GM12878 (cell line): ENCODE results near the gene CWC25. TPM values are rescaled to one million over a fixed set of nuclear protein-coding genes. Genes with fewer than 3 reads are reported as not detected.

Experiments
- ATF7 ChIP-seq: fragments of 450-650 bp; IDR thresholded peaks from 2 replicates; pipeline ENCODE4 v1.6.1; 2016; ENCODE audit warnings: low read depth, mild to moderate bottlenecking
- BRCA1 ChIP-seq: IDR thresholded peaks from 2 replicates; pipeline ENCODE4 v1.6.1; 2011; ENCODE audit warnings: low read depth, low read length, improper control_type of control experiment
- CBFB ChIP-seq: IDR thresholded peaks from 2 replicates; pipeline ENCODE4 v1.6.1; 2016; ENCODE audit warnings: antibody characterized with exemption, low read depth
- CBX5 ChIP-seq: sonication (generic); IDR thresholded peaks from 2 replicates; pipeline ENCODE4 v1.6.1; 2016; ENCODE audit warnings: low read depth, moderate library complexity, mild to moderate bottlenecking, inconsistent platforms
- ETV6 ChIP-seq, 2 experiments: fragments of 450-650 bp in 1 of 2; IDR thresholded peaks in 1 of 2; conservative IDR thresholded peaks in 1 of 2; 2 replicates each; pipeline ENCODE4 v1.6.1; 2014; ENCODE audit warnings: antibody characterized with exemption in 1 of 2, borderline replicate concordance in 1 of 2, low read depth in 1 of 2, mild to moderate bottlenecking in 1 of 2, moderate library complexity in 1 of 2
- EZH2 ChIP-seq: IDR thresholded peaks from 2 replicates; pipeline ENCODE4 v1.6.1; 2012; ENCODE audit warnings: low read depth, mild to moderate bottlenecking, control low read depth, inconsistent platforms, low read length, borderline replicate concordance; ENCODE audit not compliant: control insufficient read depth
- IKZF1 ChIP-seq: fragments of 450-650 bp; conservative IDR thresholded peaks from 2 replicates; pipeline ENCODE4 v1.6.1; 2017; ENCODE audit warnings: antibody characterized with exemption, mild to moderate bottlenecking
- JUNB ChIP-seq: IDR thresholded peaks from 2 replicates; pipeline ENCODE4 v1.6.1; 2016; ENCODE audit warnings: antibody characterized with exemption, mild to moderate bottlenecking
- KAT2A ChIP-seq: conservative IDR thresholded peaks from 2 replicates; pipeline ENCODE4 v1.6.1; 2011; ENCODE audit warnings: low read depth, low read length; ENCODE audit not compliant: control insufficient read depth
- KDM1A ChIP-seq: fragments of 200-600 bp; sonication (generic); IDR thresholded peaks from 2 replicates; pipeline ENCODE4 v1.6.1; 2016; ENCODE audit warnings: borderline replicate concordance
- MTA2 ChIP-seq: fragments of 450-650 bp; IDR thresholded peaks from 2 replicates; pipeline ENCODE4 v1.6.1; 2016; ENCODE audit warnings: low read depth, mild to moderate bottlenecking, moderate library complexity
- MYB ChIP-seq: fragments of 150-350 bp; IDR thresholded peaks from 2 replicates; pipeline ENCODE4 v1.6.1; 2014; ENCODE audit warnings: mild to moderate bottlenecking, low read depth, low read length, borderline replicate concordance
- NR2C2 ChIP-seq: IDR thresholded peaks from 2 replicates; pipeline ENCODE4 v1.6.1; 2011; ENCODE audit warnings: borderline replicate concordance, low read depth; ENCODE audit not compliant: control insufficient read depth, insufficient read length
- PML ChIP-seq: IDR thresholded peaks from 2 replicates; pipeline ENCODE4 v1.6.1; 2012; ENCODE audit warnings: low read length, inconsistent platforms
- RAD21 ChIP-seq: IDR thresholded peaks from 2 replicates; pipeline ENCODE4 v1.6.1; 2011; ENCODE audit warnings: mild to moderate bottlenecking, low read depth, low read length, moderate library complexity; ENCODE audit not compliant: insufficient read depth
- SMC3 ChIP-seq: IDR thresholded peaks from 2 replicates; pipeline ENCODE4 v1.6.1; 2011; ENCODE audit warnings: low read length, improper control_type of control experiment, borderline replicate concordance
- SRF ChIP-seq, 2 experiments: IDR thresholded peaks; 2 replicates each; pipeline ENCODE4 v1.6.1; 2011; ENCODE audit warnings: low read depth in 2 of 2, low read length in 2 of 2, mild to moderate bottlenecking in 1 of 2, moderate library complexity in 1 of 2
- TARDBP ChIP-seq: IDR thresholded peaks from 2 replicates; pipeline ENCODE4 v1.6.1; 2016; ENCODE audit warnings: borderline replicate concordance
- TCF12 ChIP-seq: IDR thresholded peaks from 2 replicates; pipeline ENCODE4 v1.6.1; 2011; ENCODE audit warnings: low read depth, mild to moderate bottlenecking, low read length
- TCF7 ChIP-seq: IDR thresholded peaks from 2 replicates; pipeline ENCODE4 v1.6.1; 2014; ENCODE audit warnings: antibody characterized with exemption, borderline replicate concordance
- ZNF207 ChIP-seq: fragments of 450-650 bp; IDR thresholded peaks from 2 replicates; pipeline ENCODE4 v1.6.1; 2014; ENCODE audit warnings: antibody characterized with exemption, mild to moderate bottlenecking, borderline replicate concordance
- ZZZ3 ChIP-seq: IDR thresholded peaks from 2 replicates; pipeline ENCODE4 v1.6.1; 2011; ENCODE audit warnings: low read depth; ENCODE audit not compliant: control insufficient read depth, insufficient read length
- polyA plus RNA-seq, 11 experiments: library from polyadenylated mRNA; depleted of rRNA in 4 of 11; unstranded in 6 of 11; stranded (reverse) in 5 of 11; fragments of >200 nt; fragmentation: Nextera tagmentation in 4 of 11; fragmentation: Illumina TruSeq in 1 of 11; extraction: Ambion mirVana in 4 of 11; extraction: Trizol in 1 of 11; gene quantifications; 1 replicate in 1 of 11; 2 replicates in 10 of 11; pipeline versions ENCODE4 v1.2.1 to v1.2.3, GENCODE V29; 2011 to 2016; ENCODE audit warnings: inconsistent platforms in 2 of 11, missing spikeins in 2 of 11, low read depth in 1 of 11
- total RNA-seq, 4 experiments: library from RNA; depleted of rRNA in 3 of 4; stranded (reverse); fragments of >200 nt in 3 of 4; fragmentation: Illumina TruSeq in 1 of 4; extraction: Trizol in 1 of 4; gene quantifications; 2 replicates each; pipeline versions ENCODE4 v1.2.1 to v1.2.3, GENCODE V29; 2013 to 2021
- TF ChIP-seq, protein P1 (sequence below), 3 experiments: IDR thresholded peaks in 2 of 3; conservative IDR thresholded peaks in 1 of 3; 2 replicates each; pipeline ENCODE4 v1.5.1; 2011; ENCODE audit warnings: low read depth in 3 of 3, low read length in 3 of 3, mild to moderate bottlenecking in 3 of 3, control low read depth in 2 of 3, moderate library complexity in 2 of 3, inconsistent platforms in 1 of 3, mixed read lengths in 1 of 3; ENCODE audit not compliant: control insufficient read depth in 2 of 3, insufficient read depth in 1 of 3; ENCODE audit errors: extremely low read depth in 1 of 3
- TF ChIP-seq, protein P2 (sequence below): fragments of 450-650 bp; formaldehyde crosslinking; IDR thresholded peaks from 2 replicates; pipeline ENCODE4 v1.4.0; 2022; ENCODE audit warnings: mild to moderate bottlenecking, moderate library complexity
- TF ChIP-seq, protein P3 (sequence below): IDR thresholded peaks from 2 replicates; pipeline ENCODE4 v1.6.1; 2011; ENCODE audit warnings: borderline replicate concordance, low read depth, mild to moderate bottlenecking, moderate library complexity, mixed read lengths, low read length; ENCODE audit not compliant: insufficient read depth; ENCODE audit errors: extremely low read length

The CWC25 gene
- total and polyA plus RNA-seq, 10 of the 15 experiments (the other 5 are each of a cell fraction or from before 2014, with no cell fraction given), result 14.7 to 29.7 (median 22.9) TPM

DNA sequence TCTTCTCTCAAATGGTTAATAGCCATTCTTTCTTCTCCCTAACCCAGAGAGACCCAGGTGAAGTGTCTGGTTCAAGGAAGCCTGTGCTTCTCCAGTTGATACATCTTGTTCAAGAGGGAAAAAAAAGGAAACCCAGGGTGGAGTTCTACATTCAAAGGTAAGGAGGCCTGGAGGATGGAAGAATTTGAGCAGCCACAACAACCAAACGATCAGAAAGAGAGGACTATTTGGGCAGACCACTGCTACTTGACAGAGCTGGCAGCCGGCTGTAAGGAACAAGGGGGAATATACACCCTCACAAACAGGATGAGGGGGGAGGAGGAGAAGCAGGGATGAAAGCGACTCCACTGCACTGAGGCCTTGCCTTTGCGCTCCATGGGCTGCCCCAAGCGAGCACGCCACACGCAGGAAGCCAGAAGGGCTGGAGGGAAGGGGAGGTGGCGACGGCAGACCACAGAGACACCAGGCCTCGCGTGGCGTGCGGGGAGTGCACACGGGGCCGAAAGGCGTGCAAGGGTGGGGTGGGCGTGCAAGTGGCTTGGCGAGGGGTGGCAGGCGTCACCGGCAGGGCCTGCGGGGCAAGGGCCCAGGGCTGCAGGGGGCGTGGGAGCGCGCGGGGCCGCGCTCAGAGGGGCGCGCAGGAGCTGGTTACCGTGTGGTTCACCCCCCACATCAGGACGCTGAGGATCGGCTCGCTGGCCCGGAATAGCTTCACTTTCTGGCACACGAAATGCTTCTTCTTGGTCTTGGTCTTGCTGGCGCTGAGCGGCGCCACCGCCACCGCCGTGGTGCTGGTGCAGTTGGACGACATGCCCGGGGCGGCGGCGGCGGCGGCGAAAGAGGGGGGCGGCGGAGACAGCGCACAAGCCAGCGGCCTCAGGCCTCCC lies 26.3 kb downstream of the CWC25 start (continued):
- TF ChIP-seq ZNF207 (no peak), MTA2 (no peak), RAD21 (no peak), CBX5 (no peak), JUNB (no peak), ZZZ3 (no peak), NR2C2 (no peak), TCF7 (no peak), MYB (no peak), KDM1A (no peak), KAT2A (no peak), ETV6 (conservative IDR thresholded peaks at IDR 0.05 in 1 of 2, IDR thresholded peaks at IDR 0.05 in 1 of 2; ENCODE audit: borderline replicate concordance in 1 of 2, low read depth in 1 of 2) (no peak), ATF7 (no peak), EZH2 (no peak), TCF12 (no peak), BRCA1 (no peak), PML (no peak), SRF (IDR thresholded peaks at IDR 0.05; ENCODE audit: low read depth in 2 of 2, low read length in 2 of 2) (no peak), TARDBP (no peak), IKZF1 (no peak), CBFB (no peak), SMC3 (no peak; the same call in 1 of the 2 replicates)
- TF ChIP-seq, protein P1, sequence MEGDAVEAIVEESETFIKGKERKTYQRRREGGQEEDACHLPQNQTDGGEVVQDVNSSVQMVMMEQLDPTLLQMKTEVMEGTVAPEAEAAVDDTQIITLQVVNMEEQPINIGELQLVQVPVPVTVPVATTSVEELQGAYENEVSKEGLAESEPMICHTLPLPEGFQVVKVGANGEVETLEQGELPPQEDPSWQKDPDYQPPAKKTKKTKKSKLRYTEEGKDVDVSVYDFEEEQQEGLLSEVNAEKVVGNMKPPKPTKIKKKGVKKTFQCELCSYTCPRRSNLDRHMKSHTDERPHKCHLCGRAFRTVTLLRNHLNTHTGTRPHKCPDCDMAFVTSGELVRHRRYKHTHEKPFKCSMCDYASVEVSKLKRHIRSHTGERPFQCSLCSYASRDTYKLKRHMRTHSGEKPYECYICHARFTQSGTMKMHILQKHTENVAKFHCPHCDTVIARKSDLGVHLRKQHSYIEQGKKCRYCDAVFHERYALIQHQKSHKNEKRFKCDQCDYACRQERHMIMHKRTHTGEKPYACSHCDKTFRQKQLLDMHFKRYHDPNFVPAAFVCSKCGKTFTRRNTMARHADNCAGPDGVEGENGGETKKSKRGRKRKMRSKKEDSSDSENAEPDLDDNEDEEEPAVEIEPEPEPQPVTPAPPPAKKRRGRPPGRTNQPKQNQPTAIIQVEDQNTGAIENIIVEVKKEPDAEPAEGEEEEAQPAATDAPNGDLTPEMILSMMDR (IDR thresholded peaks at IDR 0.05 in 2 of 3, conservative IDR thresholded peaks at IDR 0.05 in 1 of 3; ENCODE audit: control insufficient read depth in 2 of 3, extremely low read depth in 1 of 3, insufficient read depth in 1 of 3, low read depth in 3 of 3, low read length in 3 of 3), result 0 out of 6 replicates have a peak, but pooled peaks of 1 of the 3 experiments have one; percentile 0
- TF ChIP-seq, protein P2, sequence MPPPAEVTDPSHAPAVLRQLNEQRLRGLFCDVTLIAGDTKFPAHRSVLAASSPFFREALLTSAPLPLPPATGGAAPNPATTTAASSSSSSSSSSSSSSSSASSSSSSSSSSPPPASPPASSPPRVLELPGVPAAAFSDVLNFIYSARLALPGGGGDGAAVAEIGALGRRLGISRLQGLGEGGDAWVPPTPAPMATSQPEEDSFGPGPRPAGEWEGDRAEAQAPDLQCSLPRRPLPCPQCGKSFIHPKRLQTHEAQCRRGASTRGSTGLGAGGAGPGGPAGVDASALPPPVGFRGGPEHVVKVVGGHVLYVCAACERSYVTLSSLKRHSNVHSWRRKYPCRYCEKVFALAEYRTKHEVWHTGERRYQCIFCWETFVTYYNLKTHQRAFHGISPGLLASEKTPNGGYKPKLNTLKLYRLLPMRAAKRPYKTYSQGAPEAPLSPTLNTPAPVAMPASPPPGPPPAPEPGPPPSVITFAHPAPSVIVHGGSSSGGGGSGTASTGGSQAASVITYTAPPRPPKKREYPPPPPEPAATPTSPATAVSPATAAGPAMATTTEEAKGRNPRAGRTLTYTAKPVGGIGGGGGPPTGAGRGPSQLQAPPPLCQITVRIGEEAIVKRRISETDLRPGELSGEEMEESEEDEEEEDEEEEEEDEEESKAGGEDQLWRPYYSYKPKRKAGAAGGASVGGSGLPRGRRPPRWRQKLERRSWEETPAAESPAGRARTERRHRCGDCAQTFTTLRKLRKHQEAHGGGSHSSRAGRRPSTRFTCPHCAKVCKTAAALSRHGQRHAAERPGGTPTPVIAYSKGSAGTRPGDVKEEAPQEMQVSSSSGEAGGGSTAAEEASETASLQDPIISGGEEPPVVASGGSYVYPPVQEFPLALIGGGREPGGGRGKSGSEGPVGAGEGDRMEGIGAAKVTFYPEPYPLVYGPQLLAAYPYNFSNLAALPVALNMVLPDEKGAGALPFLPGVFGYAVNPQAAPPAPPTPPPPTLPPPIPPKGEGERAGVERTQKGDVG (CRISPR knock-in tag), result no peak
- TF ChIP-seq, protein P3, sequence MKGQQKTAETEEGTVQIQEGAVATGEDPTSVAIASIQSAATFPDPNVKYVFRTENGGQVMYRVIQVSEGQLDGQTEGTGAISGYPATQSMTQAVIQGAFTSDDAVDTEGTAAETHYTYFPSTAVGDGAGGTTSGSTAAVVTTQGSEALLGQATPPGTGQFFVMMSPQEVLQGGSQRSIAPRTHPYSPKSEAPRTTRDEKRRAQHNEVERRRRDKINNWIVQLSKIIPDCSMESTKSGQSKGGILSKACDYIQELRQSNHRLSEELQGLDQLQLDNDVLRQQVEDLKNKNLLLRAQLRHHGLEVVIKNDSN, result no peak
